SU-DHL-6 (cell line): Measurements from ENCODE around the gene CC2D2B.

ENCODE experiments used
- CTCF ChIP-seq: fragments of 200-600 bp; sonication (generic); IDR thresholded peaks from one replicate; pipeline ENCODE4 v1.5.1; 2017; ENCODE audit warnings: antibody characterized with exemption, mild to moderate bottlenecking, low read length, moderate library complexity; ENCODE audit not compliant: insufficient read depth, poor library complexity, severe bottlenecking
- EZH2phosphoT487 ChIP-seq: fragments of 200-600 bp; sonication (generic), shearing (Covaris generic); conservative IDR thresholded peaks from 2 replicates; pipeline ENCODE4 v1.6.1; 2018; ENCODE audit warnings: mild to moderate bottlenecking, antibody characterized with exemption, low read length, moderate library complexity, mixed read lengths

DNA sequence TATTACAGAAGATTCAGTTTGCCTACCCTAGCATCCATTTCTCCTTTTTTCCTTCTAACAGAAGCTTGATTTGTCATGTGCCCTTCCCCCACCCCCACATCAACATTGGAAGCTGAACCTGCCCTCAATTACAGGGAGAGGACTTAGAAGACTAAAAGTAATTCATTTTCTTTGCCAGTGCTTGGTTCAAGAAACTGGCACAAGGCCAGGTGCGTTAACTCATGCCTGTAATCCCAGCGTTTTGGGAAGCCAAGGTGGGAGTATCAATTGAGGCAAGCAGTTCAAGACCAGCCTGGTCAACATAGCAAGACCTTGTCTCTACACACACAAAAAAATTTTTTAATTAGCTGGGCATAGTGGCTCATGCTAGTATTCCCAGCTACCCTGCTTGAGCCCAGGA is 168.2 kb downstream of the CC2D2B start:
- TF ChIP-seq CTCF (no peak), EZH2phosphoT487 (no peak)
